HUES48 (cell line): ENCODE results near the gene UBE2E3.
"Not testable (repeated sequence)": the region's sequence is repeated elsewhere in the genome, so short reads cannot be mapped to it uniquely, and the experiment has no call there.

Experiments used
- H3K27ac ChIP-seq: one replicate; pipeline ENCODE4 v1.7.0; 2013; ENCODE audit warnings: low read depth, low read length, inconsistent platforms
- H3K27me3 ChIP-seq: 2 replicates; pipeline ENCODE4 v1.6.1; 2013; ENCODE audit warnings: mild to moderate bottlenecking, low read length; ENCODE audit not compliant: control insufficient read depth, insufficient read depth
- H3K36me3 ChIP-seq: 2 replicates; pipeline ENCODE4 v1.6.1; 2013; ENCODE audit warnings: low read length; ENCODE audit not compliant: control insufficient read depth, insufficient read depth
- H3K4me1 ChIP-seq: 2 replicates; pipeline ENCODE4 v1.6.1; 2013; ENCODE audit warnings: mild to moderate bottlenecking, low read length; ENCODE audit not compliant: control insufficient read depth, insufficient read depth
- H3K4me3 ChIP-seq: 2 replicates; pipeline ENCODE4 v1.5.1; 2013; ENCODE audit warnings: mild to moderate bottlenecking, low read depth, low read length
- H3K9ac ChIP-seq: 2 replicates; pipeline ENCODE4 v1.6.1; 2013; ENCODE audit warnings: mild to moderate bottlenecking, low read depth, low read length, moderate library complexity
- H3K9me3 ChIP-seq: 2 replicates; pipeline ENCODE4 v1.6.1; 2013; ENCODE audit warnings: low read length; ENCODE audit not compliant: control insufficient read depth, insufficient read depth

UBE2E3 gene

GRCh38 chr2:180980106-180980942 is at the start of gene UBE2E3:
TSS of gene UBE2E3 (plus strand) at chr2:180980605. CDS start at chr2:180982043, 1,438 bp downstream.
- Histone ChIP-seq H3K4me1 (peaks cover 44% of the 10 kb centered on the region), H3K27ac (peak within 1 kb of the TSS; percentile 74), H3K9ac (peak within 1 kb of the TSS; percentile 77), H3K9me3 (no peaks in the 10 kb centered on the region), H3K4me3 (peak within 1 kb of the TSS; percentile 71), H3K36me3 (peaks cover 24% of the 10 kb centered on the region), H3K27me3 (no peaks in the 10 kb centered on the region)

- H3K36me3 ChIP-seq, result no peaks in the 10 kb centered on the region
- no peaks in the 10 kb centered on the region for H3K4me1 ChIP-seq
- no peak overlapping the region for H3K27ac ChIP-seq
- no peaks in the 10 kb centered on the region for H3K27me3 ChIP-seq
- H3K9ac ChIP-seq, result no peak overlapping the region
- H3K4me3 ChIP-seq, result no peak overlapping the region
- no peaks in the 10 kb centered on the region for H3K9me3 ChIP-seq
Measured at GRCh38 chr2:180931841-180932240, 48.6 kb upstream of the UBE2E3 start.

- H3K9ac ChIP-seq, result no peak overlapping the region
- no peaks in the 10 kb centered on the region for H3K4me1 ChIP-seq
- no peaks in the 10 kb centered on the region for H3K27me3 ChIP-seq
- H3K4me3 ChIP-seq, result no peak overlapping the region
- no peaks in the 10 kb centered on the region for H3K9me3 ChIP-seq
- no peak overlapping the region for H3K27ac ChIP-seq
- no peaks in the 10 kb centered on the region for H3K36me3 ChIP-seq
Measured at GRCh38 chr2:180933332-180933731, 47.1 kb upstream of the UBE2E3 start.

- H3K36me3 ChIP-seq, result no peaks in the 10 kb centered on the region
- H3K27me3 ChIP-seq, result no peaks in the 10 kb centered on the region
Measured at GRCh38 chr2:180934911-180935310, 45.5 kb upstream of the UBE2E3 start.

GRCh38 chr2:180937480-180937879 is 42.9 kb upstream of the UBE2E3 start:
- H3K9ac ChIP-seq, H3K27me3 ChIP-seq, H3K27ac ChIP-seq, H3K4me1 ChIP-seq, H3K36me3 ChIP-seq, H3K4me3 ChIP-seq, H3K9me3 ChIP-seq: not testable (repeated sequence)

More at GRCh38 chr2:180934911-180935310, 45.5 kb upstream of the UBE2E3 start:
- Histone ChIP-seq H3K4me1 (no peaks in the 10 kb centered on the region), H3K27ac (no peak overlapping the region), H3K4me3 (no peak overlapping the region), H3K9ac (no peak overlapping the region), H3K9me3 (no peaks in the 10 kb centered on the region)

GRCh38 chr2:180938451-180938850 is 42.0 kb upstream of the UBE2E3 start:
- Histone ChIP-seq H3K9ac (no peak overlapping the region), H3K36me3 (no peaks in the 10 kb centered on the region), H3K4me3 (no peak overlapping the region), H3K9me3 (no peaks in the 10 kb centered on the region), H3K27ac (no peak overlapping the region), H3K27me3 (no peaks in the 10 kb centered on the region), H3K4me1 (peaks cover 3% of the 10 kb centered on the region; the same call in 1 of the 2 replicates)

GRCh38 chr2:180943275-180943674 is 37.1 kb upstream of the UBE2E3 start:
- H3K4me1 ChIP-seq, result peaks cover 8% of the 10 kb centered on the region; the same call in 1 of the 2 replicates
- H3K9me3 ChIP-seq, result no peaks in the 10 kb centered on the region

GRCh38 chr2:180944372-180944771 is 36.0 kb upstream of the UBE2E3 start:
- Histone ChIP-seq H3K4me3 (no peak overlapping the region), H3K9me3 (no peaks in the 10 kb centered on the region), H3K36me3 (no peaks in the 10 kb centered on the region), H3K4me1 (peaks cover 8% of the 10 kb centered on the region; the same call in 1 of the 2 replicates), H3K27me3 (no peaks in the 10 kb centered on the region), H3K27ac (no peak overlapping the region), H3K9ac (no peak overlapping the region)

More at GRCh38 chr2:180943275-180943674, 37.1 kb upstream of the UBE2E3 start:
- Histone ChIP-seq H3K9ac (no peak overlapping the region), H3K27ac (no peak overlapping the region), H3K4me3 (no peak overlapping the region), H3K36me3 (no peaks in the 10 kb centered on the region), H3K27me3 (no peaks in the 10 kb centered on the region)

- Histone ChIP-seq H3K4me1 (peaks cover 8% of the 10 kb centered on the region; the same call in 1 of the 2 replicates), H3K9ac (no peak overlapping the region), H3K9me3 (no peaks in the 10 kb centered on the region), H3K36me3 (no peaks in the 10 kb centered on the region), H3K4me3 (no peak overlapping the region), H3K27ac (no peak overlapping the region), H3K27me3 (no peaks in the 10 kb centered on the region)
Measured at GRCh38 chr2:180947208-180947689, 33.2 kb upstream of the UBE2E3 start.

GRCh38 chr2:180949896-180950295 is 30.5 kb upstream of the UBE2E3 start:
- Histone ChIP-seq H3K9ac (no peak overlapping the region), H3K27ac (no peak overlapping the region), H3K27me3 (no peaks in the 10 kb centered on the region), H3K36me3 (no peaks in the 10 kb centered on the region), H3K9me3 (no peaks in the 10 kb centered on the region), H3K4me1 (no peaks in the 10 kb centered on the region), H3K4me3 (no peak overlapping the region)

- H3K36me3 ChIP-seq, result no peaks in the 10 kb centered on the region
- no peaks in the 10 kb centered on the region for H3K9me3 ChIP-seq
- H3K27ac ChIP-seq, result no peak overlapping the region
- H3K9ac ChIP-seq, result no peak overlapping the region
- no peaks in the 10 kb centered on the region for H3K27me3 ChIP-seq
- H3K4me3 ChIP-seq, result no peak overlapping the region
- no peaks in the 10 kb centered on the region for H3K4me1 ChIP-seq
Measured at GRCh38 chr2:180952082-180952481, 28.3 kb upstream of the UBE2E3 start.
